ENCODE results near the gene XPNPEP1. TPM values are rescaled to one million over a fixed set of nuclear protein-coding genes. Genes with fewer than 3 reads are reported as not detected.

XPNPEP1 gene
- total RNA-seq, 4 donors from 2014 or later = 41.0 to 188 (median 92.0) TPM

- intact Hi-C loops (cut with DNase I; ENCODE audit: low total_unique reads) = no loop called here
- Histone ChIP-seq H3K36me3 (no peaks in the 10 kb centered on the region), H3K4me1 (no peaks in the 10 kb centered on the region), H3K9me3 (no peaks in the 10 kb centered on the region), H3K4me3 (no peak overlapping the region), H3K27ac (no peak overlapping the region), H3K27me3 (no peaks in the 10 kb centered on the region)
- DNase-seq = no peak
- TF ChIP-seq CTCF (IDR thresholded peaks at IDR 0.05) (no peak), POLR2A (IDR thresholded peaks at IDR 0.05) (no peak)
These were observed 33.9 kb upstream of the XPNPEP1 start for GRCh38 chr10:109957092-109957797.

- Histone ChIP-seq H3K27ac (no peak overlapping the region), H3K4me3 (no peak overlapping the region), H3K4me1 (no peaks in the 10 kb centered on the region), H3K36me3 (no peaks in the 10 kb centered on the region), H3K27me3 (no peaks in the 10 kb centered on the region), H3K9me3 (no peaks in the 10 kb centered on the region)
- TF ChIP-seq POLR2A (IDR thresholded peaks at IDR 0.05) (no peak), CTCF (IDR thresholded peaks at IDR 0.05) (peak in 2 of 4 experiments; percentile 18)
- intact Hi-C loops (cut with DNase I; ENCODE audit: low total_unique reads) = no loop called here
- no peak for DNase-seq
These were observed 33.3 kb upstream of the XPNPEP1 start for GRCh38 chr10:109956454-109957091.

- H3K4me3 ChIP-seq = no peak overlapping the region
- no peak for DNase-seq
- no peaks in the 10 kb centered on the region for H3K36me3 ChIP-seq
- H3K27ac ChIP-seq = no peak overlapping the region
- TF ChIP-seq POLR2A (IDR thresholded peaks at IDR 0.05) = no peak
- TF ChIP-seq CTCF (IDR thresholded peaks at IDR 0.05) = no peak
- H3K4me1 ChIP-seq = no peaks in the 10 kb centered on the region
- H3K9me3 ChIP-seq = no peaks in the 10 kb centered on the region
- intact Hi-C loops (cut with DNase I; ENCODE audit: low total_unique reads) = no loop called here
- H3K27me3 ChIP-seq = no peaks in the 10 kb centered on the region
These were observed 30.5 kb upstream of the XPNPEP1 start for GRCh38 chr10:109953766-109954165.

GRCh38 chr10:109952526-109952925 is 29.2 kb upstream of the XPNPEP1 start:
- Histone ChIP-seq H3K27me3 (no peaks in the 10 kb centered on the region), H3K36me3 (no peaks in the 10 kb centered on the region), H3K27ac (no peak overlapping the region), H3K4me3 (no peak overlapping the region), H3K4me1 (no peaks in the 10 kb centered on the region), H3K9me3 (no peaks in the 10 kb centered on the region)
- TF ChIP-seq POLR2A (IDR thresholded peaks at IDR 0.05) (no peak), CTCF (IDR thresholded peaks at IDR 0.05) (no peak)
- no peak for DNase-seq
- intact Hi-C loops (cut with DNase I; ENCODE audit: low total_unique reads) = no loop called here

- Histone ChIP-seq H3K27ac (no peak overlapping the region), H3K4me1 (no peaks in the 10 kb centered on the region), H3K27me3 (no peaks in the 10 kb centered on the region), H3K36me3 (no peaks in the 10 kb centered on the region), H3K4me3 (no peak overlapping the region), H3K9me3 (no peaks in the 10 kb centered on the region)
- TF ChIP-seq POLR2A (IDR thresholded peaks at IDR 0.05) (no peak), CTCF (IDR thresholded peaks at IDR 0.05) (no peak)
- no peak for DNase-seq
- intact Hi-C loops (cut with DNase I; ENCODE audit: low total_unique reads) = no loop called here
These were observed 24.0 kb upstream of the XPNPEP1 start for GRCh38 chr10:109947111-109947920.
